Sigmoid colon (tissue), 7 donors: Measurements from ENCODE around the gene ATG3. TPM values are rescaled to one million over a fixed set of nuclear protein-coding genes. Genes with fewer than 3 reads are reported as not detected.

Experiments
- DNase-seq: peaks from one replicate; pipeline ENCODE4 v3.0.0-alpha.2; 2019
- H3K27ac ChIP-seq, 4 donors: fragments of 200-600 bp; sonication (generic); one replicate each; pipeline ENCODE4 v1.5.1; 2016 to 2019; ENCODE audit warnings: mild to moderate bottlenecking in 1 of 4
- H3K27me3 ChIP-seq, 3 donors: fragments of 200-600 bp; sonication (generic); one replicate each; pipeline ENCODE4 v1.5.1; 2019; ENCODE audit warnings: mild to moderate bottlenecking in 1 of 3
- H3K36me3 ChIP-seq, 4 donors: fragments of 200-600 bp; sonication (generic); one replicate each; pipeline ENCODE4 v1.5.1; 2016 to 2019
- H3K4me1 ChIP-seq, 4 donors: fragments of 200-600 bp; sonication (generic); one replicate each; pipeline ENCODE4 v1.5.1; 2017 to 2019
- H3K4me3 ChIP-seq, 4 donors: fragments of 200-600 bp; sonication (generic); one replicate each; pipeline ENCODE4 v1.5.1; 2017 to 2019; ENCODE audit warnings: mild to moderate bottlenecking in 2 of 4, moderate library complexity in 1 of 4
- H3K9me3 ChIP-seq, 4 donors: fragments of 200-600 bp in 3 of 4; sonication (generic) in 3 of 4; one replicate each; pipeline versions ENCODE4 v1.5.1 to v1.6.1; 2013 to 2019
- EP300 ChIP-seq, 4 donors: sonication (generic); formaldehyde crosslinking; IDR thresholded peaks; one replicate each; pipeline ENCODE4 v1.6.1; 2017; ENCODE audit warnings: antibody characterized with exemption in 4 of 4
- POLR2A ChIP-seq, 2 donors: fragments of 450-650 bp; IDR thresholded peaks; one replicate each; pipeline ENCODE4 v1.6.1; 2016; ENCODE audit warnings: antibody characterized with exemption in 2 of 2, mild to moderate bottlenecking in 2 of 2, moderate library complexity in 2 of 2
- POLR2AphosphoS5 ChIP-seq, 4 donors: sonication (generic); formaldehyde crosslinking; IDR thresholded peaks; one replicate each; pipeline ENCODE4 v1.6.1; 2017; ENCODE audit warnings: antibody characterized with exemption in 4 of 4
- WGBS, 2 donors: extraction: QIAGEN DNeasy Blood & Tissue Kit; methylation state at CpG; one replicate each; pipeline ENCODE4 v1.1.7; 2013; 5-methylcytosine and 5-hydroxymethylcytosine counted together
- intact Hi-C: fragments of 100-400 bp; cut with DNase I; formaldehyde crosslinking; loops from one replicate; pipeline ENCODE4 v1.15.1; 2023
- polyA plus RNA-seq, 3 donors: library from polyadenylated mRNA; stranded (reverse); fragments of 200-250 nt; gene quantifications; one replicate each; pipeline ENCODE4 v1.2.3, GENCODE V29; 2013
- total RNA-seq, 4 donors: library from RNA; depleted of rRNA; stranded (reverse); fragments of >200 nt; gene quantifications; one replicate each; pipeline ENCODE4 v1.1.0, GENCODE V29; 2016
- TF ChIP-seq, protein P1 (sequence below), 4 experiments: fragments of 450-650 bp in 3 of 4; fragments of 200-600 bp in 1 of 4; IDR thresholded peaks; one replicate each; pipeline ENCODE4 v1.5.1; 2016 to 2019; ENCODE audit warnings: antibody characterized with exemption in 4 of 4, mild to moderate bottlenecking in 3 of 4, moderate library complexity in 2 of 4
- donor health status: healthy with polysubstance abuse.
- donor health status: Bipolar disorder and iron deficiency.
- donor health status: healthy.

The ATG3 gene
- total RNA-seq (10 to 100 TPM; 28.0 to 49.5 (median 41.1) TPM), polyA plus RNA-seq (10 to 100 TPM; 54.4 to 75.1 (median 56.5) TPM)

DNA sequence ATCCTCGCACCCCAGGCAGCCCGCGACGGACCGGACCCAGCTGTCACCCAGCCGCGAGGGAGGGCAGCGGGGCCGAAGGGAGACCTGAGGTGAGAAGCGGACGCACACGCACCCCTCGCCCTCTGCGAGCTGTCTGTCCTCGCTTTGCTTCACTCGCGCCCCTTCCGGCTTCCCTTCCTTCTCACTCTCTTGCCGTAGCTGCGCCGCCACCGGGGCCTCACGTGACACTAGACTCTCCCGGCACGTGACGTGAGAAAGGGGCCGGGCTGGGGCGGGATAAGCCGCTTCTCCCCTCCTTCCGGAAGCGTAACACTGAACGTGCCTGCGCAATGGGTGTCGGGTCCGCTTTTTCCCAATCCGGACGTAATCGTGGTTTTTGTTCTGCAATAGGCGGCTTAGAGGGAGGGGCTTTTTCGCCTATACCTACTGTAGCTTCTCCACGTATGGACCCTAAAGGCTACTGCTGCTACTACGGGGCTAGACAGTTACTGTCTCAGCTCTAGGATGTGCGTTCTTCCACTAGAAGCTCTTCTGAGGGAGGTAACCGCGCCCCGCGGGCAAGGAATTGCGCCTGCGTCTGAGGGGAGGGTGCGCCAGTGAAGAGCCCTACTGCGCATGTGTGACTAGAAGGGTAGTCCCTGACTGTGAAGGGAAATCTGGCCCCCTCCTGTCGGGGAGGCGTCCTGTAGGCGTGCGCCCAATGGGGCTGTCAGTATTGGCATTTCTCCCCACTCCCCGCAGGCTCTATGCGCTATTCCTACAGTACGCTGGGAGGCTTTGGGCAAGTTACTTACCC is at the start of gene ATG3, which contains the start of gene SLC35A5:
Gene ATG3, minus strand, starts transcription at position 229 of the 796 bp plus-strand sequence. CDS start 434 bp downstream, outside the sequence.
Gene SLC35A5, plus strand, starts transcription at position 312 of the 796 bp plus-strand sequence. CDS start 1,359 bp downstream, outside the sequence.
- Histone ChIP-seq H3K27me3 (no peaks in the 10 kb centered on the region), H3K4me3 (peak within 1 kb of the TSS; percentile 68 to 98 (median 88)), H3K36me3 (peaks cover 0 to 30% (median 0%) of the 10 kb centered on the region in 4 donors), H3K9me3 (no peaks in the 10 kb centered on the region), H3K27ac (peak within 1 kb of the TSS; percentile 94 to 98 (median 97)), H3K4me1 (peaks cover 0 to 37% (median 27%) of the 10 kb centered on the region in 4 donors)
- WGBS, 2 donors, result 0% methylated on average over 58 of the region's 58 CpGs
- intact Hi-C loops, result loop anchor here (5.0 kb wide), 4 partner anchors 75 to 1185 kb away; partner anchors contain the start of genes ATP6V1A, GTPBP8 and NAA50
- peak in 1 of 4 donors; percentile 70 for TF ChIP-seq EP300 (IDR thresholded peaks at IDR 0.05)
- TF ChIP-seq POLR2A (IDR thresholded peaks at IDR 0.05), result peak; percentile 67 to 79
- peak; percentile 84 to 94 (median 92) for TF ChIP-seq POLR2AphosphoS5 (IDR thresholded peaks at IDR 0.05)
- TF ChIP-seq, protein P1, sequence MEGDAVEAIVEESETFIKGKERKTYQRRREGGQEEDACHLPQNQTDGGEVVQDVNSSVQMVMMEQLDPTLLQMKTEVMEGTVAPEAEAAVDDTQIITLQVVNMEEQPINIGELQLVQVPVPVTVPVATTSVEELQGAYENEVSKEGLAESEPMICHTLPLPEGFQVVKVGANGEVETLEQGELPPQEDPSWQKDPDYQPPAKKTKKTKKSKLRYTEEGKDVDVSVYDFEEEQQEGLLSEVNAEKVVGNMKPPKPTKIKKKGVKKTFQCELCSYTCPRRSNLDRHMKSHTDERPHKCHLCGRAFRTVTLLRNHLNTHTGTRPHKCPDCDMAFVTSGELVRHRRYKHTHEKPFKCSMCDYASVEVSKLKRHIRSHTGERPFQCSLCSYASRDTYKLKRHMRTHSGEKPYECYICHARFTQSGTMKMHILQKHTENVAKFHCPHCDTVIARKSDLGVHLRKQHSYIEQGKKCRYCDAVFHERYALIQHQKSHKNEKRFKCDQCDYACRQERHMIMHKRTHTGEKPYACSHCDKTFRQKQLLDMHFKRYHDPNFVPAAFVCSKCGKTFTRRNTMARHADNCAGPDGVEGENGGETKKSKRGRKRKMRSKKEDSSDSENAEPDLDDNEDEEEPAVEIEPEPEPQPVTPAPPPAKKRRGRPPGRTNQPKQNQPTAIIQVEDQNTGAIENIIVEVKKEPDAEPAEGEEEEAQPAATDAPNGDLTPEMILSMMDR (IDR thresholded peaks at IDR 0.05), result no peak
- DNase-seq, result peak; percentile 99

DNA sequence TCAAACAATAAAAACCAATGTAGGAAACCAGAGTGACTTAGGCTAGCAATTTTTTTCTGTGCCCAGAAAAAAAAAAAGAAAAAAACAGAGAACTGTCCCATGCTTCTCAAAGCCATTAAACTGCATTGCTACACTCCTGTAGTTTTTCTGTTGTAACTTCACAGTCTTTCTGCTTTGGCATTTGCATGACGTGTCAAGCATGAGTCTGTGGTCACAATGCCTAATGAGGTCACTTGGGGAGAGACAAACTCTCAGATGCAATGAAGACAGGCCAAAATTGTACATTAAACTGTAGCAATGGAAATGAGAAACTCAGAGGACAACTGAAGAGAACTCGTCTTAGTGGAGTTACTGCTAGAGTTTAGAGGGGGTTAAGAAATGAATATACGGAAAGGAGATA is 48.4 kb upstream of the ATG3 start:
- no peak for TF ChIP-seq EP300 (IDR thresholded peaks at IDR 0.05)
- no peak for TF ChIP-seq POLR2AphosphoS5 (IDR thresholded peaks at IDR 0.05)
- TF ChIP-seq, protein P1 (IDR thresholded peaks at IDR 0.05), result no peak
- 81 to 87% methylated on average over 3 of the region's 3 CpGs for WGBS, 2 donors
- Histone ChIP-seq H3K36me3 (peaks cover 0 to 67% (median 6%) of the 10 kb centered on the region in 4 donors), H3K4me3 (no peak overlapping the region), H3K27ac (no peak overlapping the region), H3K27me3 (no peaks in the 10 kb centered on the region), H3K4me1 (no peaks in the 10 kb centered on the region), H3K9me3 (no peaks in the 10 kb centered on the region)
- intact Hi-C loops, result no loop called here
- no peak for DNase-seq

DNA sequence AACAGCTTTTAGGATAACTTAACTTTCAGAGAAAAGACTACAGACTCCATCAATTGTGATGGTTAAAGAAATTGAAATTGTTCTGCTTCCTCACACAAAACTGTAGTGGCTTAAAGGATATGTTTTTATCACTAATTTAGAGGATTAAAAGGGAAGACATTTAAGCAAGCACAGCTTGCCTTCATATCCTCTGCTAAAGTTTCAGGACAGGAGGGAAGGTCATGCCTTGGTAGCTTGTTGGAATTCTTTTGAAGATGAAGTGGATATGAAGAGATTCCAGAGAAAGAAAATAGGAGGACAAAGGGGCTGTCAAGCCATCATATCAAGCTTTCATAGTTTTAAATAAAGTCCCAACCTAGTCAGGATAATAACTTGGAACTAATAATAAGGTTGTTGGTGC is 46.1 kb upstream of the ATG3 start:
- Histone ChIP-seq H3K4me1 (no peaks in the 10 kb centered on the region), H3K9me3 (no peaks in the 10 kb centered on the region), H3K27me3 (no peaks in the 10 kb centered on the region), H3K36me3 (peaks cover 0 to 64% (median 7%) of the 10 kb centered on the region in 4 donors), H3K4me3 (no peak overlapping the region), H3K27ac (no peak overlapping the region)
- intact Hi-C loops, result no loop called here
- TF ChIP-seq POLR2AphosphoS5 (IDR thresholded peaks at IDR 0.05), result no peak
- no peak for TF ChIP-seq EP300 (IDR thresholded peaks at IDR 0.05)
- TF ChIP-seq, protein P1 (IDR thresholded peaks at IDR 0.05), result no peak
- TF ChIP-seq POLR2A (IDR thresholded peaks at IDR 0.05), result no peak
- no peak for DNase-seq

DNA sequence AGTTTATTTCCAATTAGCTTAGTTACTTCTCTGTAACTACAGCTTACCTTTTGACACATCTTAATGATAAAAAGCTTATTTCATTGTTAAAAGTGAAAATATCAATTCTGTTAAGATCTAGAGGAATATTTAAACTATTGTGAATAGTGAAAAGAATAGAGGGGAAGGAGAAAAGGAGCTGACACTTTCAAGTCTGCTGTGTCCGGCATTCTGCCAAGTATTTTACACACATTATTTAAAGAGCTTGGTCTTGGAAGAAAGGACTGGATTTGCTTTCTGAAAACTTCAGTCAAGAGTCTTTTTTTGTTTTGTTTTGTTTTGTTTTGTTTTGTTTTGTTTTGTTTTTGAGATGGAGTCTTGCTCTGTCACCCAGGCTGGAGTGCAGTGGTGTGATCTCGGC is 44.3 kb upstream of the ATG3 start:
- H3K36me3 ChIP-seq, result peaks cover 0 to 56% (median 7%) of the 10 kb centered on the region in 4 donors
- H3K27me3 ChIP-seq, result no peaks in the 10 kb centered on the region
- no peaks in the 10 kb centered on the region for H3K4me1 ChIP-seq
- WGBS, 2 donors, result 94% methylated on average over 2 of the region's 2 CpGs
- H3K4me3 ChIP-seq, result no peak overlapping the region
- TF ChIP-seq POLR2A (IDR thresholded peaks at IDR 0.05) (no peak), EP300 (IDR thresholded peaks at IDR 0.05) (no peak), POLR2AphosphoS5 (IDR thresholded peaks at IDR 0.05) (no peak)
- TF ChIP-seq, protein P1 (IDR thresholded peaks at IDR 0.05), result no peak
- no peak overlapping the region for H3K27ac ChIP-seq
- intact Hi-C loops, result no loop called here
- no peaks in the 10 kb centered on the region for H3K9me3 ChIP-seq
- no peak for DNase-seq
